Measurements from ENCODE around the gene MTMR2. TPM values are rescaled to one million over a fixed set of nuclear protein-coding genes. Genes with fewer than 3 reads are reported as not detected.

MTMR2 gene
- polyA plus RNA-seq, result 10 to 100 TPM in 2 of 3 donors, 1 to 10 TPM in 1; 6.8 to 15.6 (median 14.5) TPM

- H3K27ac ChIP-seq (ENCODE audit: low read depth, low read length), result peak within 1 kb of the TSS; percentile 70
- 0 to 1% (median 1%) methylated on average over 46 to 49 of the region's 49 CpGs for WGBS, 3 donors
These were observed at the start of gene MTMR2 for GRCh38 chr11:95923728-95924413. Gene MTMR2, minus strand, starts transcription at chr11:95924107. Its CDS starts 153 bp downstream, at chr11:95923954.

- 31 to 65% (median 55%) methylated on average over 2 of the region's 2 CpGs for WGBS, 3 donors
- H3K27ac ChIP-seq (ENCODE audit: low read depth, low read length), result no peak overlapping the region
These were observed 48.2 kb upstream of the MTMR2 start for GRCh38 chr11:95972060-95972459.

- no peak overlapping the region for H3K27ac ChIP-seq (ENCODE audit: low read depth, low read length)
- 62 to 87% (median 79%) methylated on average over 1 of the region's 1 CpG for WGBS, 3 donors
These were observed 44.7 kb upstream of the MTMR2 start for GRCh38 chr11:95968585-95968984.

GRCh38 chr11:95964281-95964680 is 40.4 kb upstream of the MTMR2 start:
- H3K27ac ChIP-seq (ENCODE audit: low read depth, low read length), result no peak overlapping the region
- WGBS, 3 donors, result 68 to 92% (median 90%) methylated on average over 1 of the region's 1 CpG

- H3K27ac ChIP-seq (ENCODE audit: low read depth, low read length), result no peak overlapping the region
- WGBS, 3 donors, result 98 to 100% (median 98%) methylated on average over 1 of the region's 1 CpG
These were observed 37.9 kb upstream of the MTMR2 start for GRCh38 chr11:95961758-95962157.

- H3K27ac ChIP-seq (ENCODE audit: low read depth, low read length), result no peak overlapping the region
These were observed 27.0 kb upstream of the MTMR2 start for GRCh38 chr11:95950905-95951304.

GRCh38 chr11:95948637-95949036 is 24.7 kb upstream of the MTMR2 start:
- no peak overlapping the region for H3K27ac ChIP-seq (ENCODE audit: low read depth, low read length)
- 91 to 95% (median 93%) methylated on average over 3 of the region's 3 CpGs for WGBS, 3 donors

GRCh38 chr11:95944623-95945022 is 20.7 kb upstream of the MTMR2 start:
- WGBS, 3 donors, result 76 to 93% (median 90%) methylated on average over 4 of the region's 4 CpGs

GRCh38 chr11:95943546-95943945 is 19.6 kb upstream of the MTMR2 start:
- no peak overlapping the region for H3K27ac ChIP-seq (ENCODE audit: low read depth, low read length)
- WGBS, 3 donors, result 74 to 82% (median 81%) methylated on average over 1 of the region's 1 CpG

More at GRCh38 chr11:95944623-95945022, 20.7 kb upstream of the MTMR2 start:
- H3K27ac ChIP-seq (ENCODE audit: low read depth, low read length), result no peak overlapping the region

GRCh38 chr11:95939091-95939490 is 15.2 kb upstream of the MTMR2 start:
- H3K27ac ChIP-seq (ENCODE audit: low read depth, low read length), result no peak overlapping the region
- WGBS, 3 donors, result 69 to 92% (median 91%) methylated on average over 6 of the region's 6 CpGs

- H3K27ac ChIP-seq (ENCODE audit: low read depth, low read length), result no peak overlapping the region
These were observed 13.5 kb upstream of the MTMR2 start for GRCh38 chr11:95937358-95937757.

GRCh38 chr11:95933594-95933993 is 9.7 kb upstream of the MTMR2 start:
- WGBS, 3 donors, result 69 to 94% (median 87%) methylated on average over 5 of the region's 5 CpGs
- no peak overlapping the region for H3K27ac ChIP-seq (ENCODE audit: low read depth, low read length)

- WGBS, 3 donors, result 64 to 81% (median 80%) methylated on average over 1 of the region's 1 CpG
- no peak overlapping the region for H3K27ac ChIP-seq (ENCODE audit: low read depth, low read length)
These were observed 8.0 kb upstream of the MTMR2 start for GRCh38 chr11:95931916-95932315.

- H3K27ac ChIP-seq (ENCODE audit: low read depth, low read length), result no peak overlapping the region
- 55 to 84% (median 76%) methylated on average over 1 of the region's 1 CpG for WGBS, 3 donors
These were observed 7.0 kb upstream of the MTMR2 start for GRCh38 chr11:95930948-95931347.

GRCh38 chr11:95926726-95927125 is 2.8 kb upstream of the MTMR2 start:
- H3K27ac ChIP-seq (ENCODE audit: low read depth, low read length), result no peak overlapping the region
- 85 to 90% (median 90%) methylated on average over 1 of the region's 1 CpG for WGBS, 3 donors

GRCh38 chr11:95925011-95925410 is 1.1 kb upstream of the MTMR2 start:
- WGBS, 3 donors, result 76 to 78% (median 77%) methylated on average over 5 of the region's 5 CpGs
- no peak overlapping the region for H3K27ac ChIP-seq (ENCODE audit: low read depth, low read length)

- 0 to 1% (median 1%) methylated on average over 4 of the region's 4 CpGs for WGBS, 3 donors
These were observed 480 bp upstream of the MTMR2 start for GRCh38 chr11:95924414-95924760.

GRCh38 chr11:95923439-95923727 is 524 bp downstream of the MTMR2 start:
- 0% methylated on average over 7 of the region's 7 CpGs for WGBS, 3 donors
- peak overlapping the region; percentile 70 for H3K27ac ChIP-seq (ENCODE audit: low read depth, low read length)

More at GRCh38 chr11:95924414-95924760, 480 bp upstream of the MTMR2 start:
- peak overlapping the region; percentile 70 for H3K27ac ChIP-seq (ENCODE audit: low read depth, low read length)

GRCh38 chr11:95922536-95923438 is 1.1 kb downstream of the MTMR2 start:
- WGBS, 3 donors, result 27 to 35% (median 34%) methylated on average over 9 of the region's 9 CpGs
- no peak overlapping the region for H3K27ac ChIP-seq (ENCODE audit: low read depth, low read length)

GRCh38 chr11:95922099-95922498 is 1.8 kb downstream of the MTMR2 start:
- no peak overlapping the region for H3K27ac ChIP-seq (ENCODE audit: low read depth, low read length)
- 43 to 54% (median 50%) methylated on average over 2 of the region's 2 CpGs for WGBS, 3 donors
